ENCODE data around the gene RAPGEF2. TPM values are rescaled to one million over a fixed set of nuclear protein-coding genes. Genes with fewer than 3 reads are reported as not detected.
A peak's percentile ranks its signal among the peaks of the same experiment; 100 is the strongest.
"Not testable (repeated sequence)": the region's sequence is repeated elsewhere in the genome, so short reads cannot be mapped to it uniquely, and the experiment has no call there.

Gene RAPGEF2
- total and polyA plus RNA-seq, 2 experiments from 2014 or later = 8.4 to 79.3 TPM

- Histone ChIP-seq H3K9me2 (replicated peaks; ENCODE audit: insufficient read depth) (no peaks in the 10 kb centered on the region), H3K4me1 (ENCODE audit: insufficient read depth) (peaks cover 14% of the 10 kb centered on the region), H3K4me2 (no peak overlapping the region), H3K9me3 (ENCODE audit: low read depth) (no peaks in the 10 kb centered on the region), H3K36me3 (replicated peaks; ENCODE audit: insufficient read depth, low read depth) (no peaks in the 10 kb centered on the region), H4K20me1 (ENCODE audit: insufficient read depth, poor library complexity, severe bottlenecking) (no peaks in the 10 kb centered on the region), H3K4me3 (no peak overlapping the region), H3K27me3 (no peaks in the 10 kb centered on the region), H3K27ac (no peak overlapping the region), H2AFZ (no peak overlapping the region), H3K79me2 (no peaks in the 10 kb centered on the region)
- no peak for DNase-seq (ENCODE audit: low spot score)
- TF ChIP-seq EZH2 (IDR thresholded peaks at IDR 0.05; ENCODE audit: borderline replicate concordance) = no peak
- TF ChIP-seq EZH2phosphoT487 (IDR thresholded peaks at IDR 0.05; ENCODE audit: low read depth, severe bottlenecking, unreplicated experiment) = no peak
- TF ChIP-seq CTCF (IDR thresholded peaks at IDR 0.05; ENCODE audit: poor library complexity) = no peak
- 65% methylated on average over 3 of the region's 3 CpGs for WGBS (ENCODE audit: low lambda C conversion rate, missing lambda C conversion rate)
Observed at GRCh38 chr4:159075531-159075932, 27.3 kb upstream of the RAPGEF2 start.

GRCh38 chr4:159077018-159077417 lies 25.9 kb upstream of the RAPGEF2 start:
- H2AFZ ChIP-seq; H3K79me2 ChIP-seq; H3K4me2 ChIP-seq; H3K27me3 ChIP-seq; H3K4me1 ChIP-seq (ENCODE audit: insufficient read depth); H3K36me3 ChIP-seq (replicated peaks; ENCODE audit: insufficient read depth, low read depth); DNase-seq (ENCODE audit: low spot score); H4K20me1 ChIP-seq (ENCODE audit: insufficient read depth, poor library complexity, severe bottlenecking); H3K27ac ChIP-seq; H3K4me3 ChIP-seq; H3K9me2 ChIP-seq (replicated peaks; ENCODE audit: insufficient read depth); H3K9me3 ChIP-seq (ENCODE audit: low read depth): not testable (repeated sequence)
- WGBS (ENCODE audit: low lambda C conversion rate, missing lambda C conversion rate) = 98% methylated on average over 13 of the region's 13 CpGs

GRCh38 chr4:159077702-159078495 lies 25.0 kb upstream of the RAPGEF2 start:
- WGBS (ENCODE audit: low lambda C conversion rate, missing lambda C conversion rate) = 76% methylated on average over 6 of the region's 6 CpGs
- no peaks in the 10 kb centered on the region for H3K4me1 ChIP-seq (ENCODE audit: insufficient read depth)
- H3K9me2 ChIP-seq (replicated peaks; ENCODE audit: insufficient read depth) = no peaks in the 10 kb centered on the region
- H2AFZ ChIP-seq = no peak overlapping the region
- no peak overlapping the region for H3K4me3 ChIP-seq
- TF ChIP-seq EZH2 (IDR thresholded peaks at IDR 0.05; ENCODE audit: borderline replicate concordance) (no peak), EZH2phosphoT487 (IDR thresholded peaks at IDR 0.05; ENCODE audit: low read depth, severe bottlenecking, unreplicated experiment) (no peak), CTCF (IDR thresholded peaks at IDR 0.05; ENCODE audit: poor library complexity) (no peak)
- H3K9me3 ChIP-seq (ENCODE audit: low read depth) = no peaks in the 10 kb centered on the region
- H3K4me2 ChIP-seq = no peak overlapping the region
- DNase-seq (ENCODE audit: low spot score) = peak; percentile 19
- H3K27me3 ChIP-seq = no peaks in the 10 kb centered on the region
- H3K79me2 ChIP-seq = no peaks in the 10 kb centered on the region
- no peaks in the 10 kb centered on the region for H4K20me1 ChIP-seq (ENCODE audit: insufficient read depth, poor library complexity, severe bottlenecking)
- no peak overlapping the region for H3K27ac ChIP-seq
- H3K36me3 ChIP-seq (replicated peaks; ENCODE audit: insufficient read depth, low read depth) = no peaks in the 10 kb centered on the region

- no peak overlapping the region for H3K4me2 ChIP-seq
- no peaks in the 10 kb centered on the region for H3K4me1 ChIP-seq (ENCODE audit: insufficient read depth)
- H4K20me1 ChIP-seq (ENCODE audit: insufficient read depth, poor library complexity, severe bottlenecking) = no peaks in the 10 kb centered on the region
- no peaks in the 10 kb centered on the region for H3K27me3 ChIP-seq
- 94% methylated on average over 2 of the region's 2 CpGs for WGBS (ENCODE audit: low lambda C conversion rate, missing lambda C conversion rate)
- H3K79me2 ChIP-seq = no peaks in the 10 kb centered on the region
- H3K27ac ChIP-seq = no peak overlapping the region
- no peak for DNase-seq (ENCODE audit: low spot score)
- H3K9me3 ChIP-seq (ENCODE audit: low read depth) = no peaks in the 10 kb centered on the region
- TF ChIP-seq CTCF (IDR thresholded peaks at IDR 0.05; ENCODE audit: poor library complexity) = no peak
- TF ChIP-seq EZH2phosphoT487 (IDR thresholded peaks at IDR 0.05; ENCODE audit: low read depth, severe bottlenecking, unreplicated experiment) = no peak
- no peak for TF ChIP-seq EZH2 (IDR thresholded peaks at IDR 0.05; ENCODE audit: borderline replicate concordance)
- no peaks in the 10 kb centered on the region for H3K9me2 ChIP-seq (replicated peaks; ENCODE audit: insufficient read depth)
- H2AFZ ChIP-seq = no peak overlapping the region
- no peak overlapping the region for H3K4me3 ChIP-seq
- H3K36me3 ChIP-seq (replicated peaks; ENCODE audit: insufficient read depth, low read depth) = no peaks in the 10 kb centered on the region
Observed at GRCh38 chr4:159079074-159079473, 23.8 kb upstream of the RAPGEF2 start.

All from hepatocyte (in vitro differentiated cells).